ENCODE measurements around the gene JADE1. TPM values are rescaled to one million over a fixed set of nuclear protein-coding genes. Genes with fewer than 3 reads are reported as not detected.

JADE1 gene
- total and polyA plus RNA-seq, 2 of the 13 experiments (the other 11 are each of a cell fraction or from before 2014, with no cell fraction given): 5.4 to 19.3 TPM

DNA sequence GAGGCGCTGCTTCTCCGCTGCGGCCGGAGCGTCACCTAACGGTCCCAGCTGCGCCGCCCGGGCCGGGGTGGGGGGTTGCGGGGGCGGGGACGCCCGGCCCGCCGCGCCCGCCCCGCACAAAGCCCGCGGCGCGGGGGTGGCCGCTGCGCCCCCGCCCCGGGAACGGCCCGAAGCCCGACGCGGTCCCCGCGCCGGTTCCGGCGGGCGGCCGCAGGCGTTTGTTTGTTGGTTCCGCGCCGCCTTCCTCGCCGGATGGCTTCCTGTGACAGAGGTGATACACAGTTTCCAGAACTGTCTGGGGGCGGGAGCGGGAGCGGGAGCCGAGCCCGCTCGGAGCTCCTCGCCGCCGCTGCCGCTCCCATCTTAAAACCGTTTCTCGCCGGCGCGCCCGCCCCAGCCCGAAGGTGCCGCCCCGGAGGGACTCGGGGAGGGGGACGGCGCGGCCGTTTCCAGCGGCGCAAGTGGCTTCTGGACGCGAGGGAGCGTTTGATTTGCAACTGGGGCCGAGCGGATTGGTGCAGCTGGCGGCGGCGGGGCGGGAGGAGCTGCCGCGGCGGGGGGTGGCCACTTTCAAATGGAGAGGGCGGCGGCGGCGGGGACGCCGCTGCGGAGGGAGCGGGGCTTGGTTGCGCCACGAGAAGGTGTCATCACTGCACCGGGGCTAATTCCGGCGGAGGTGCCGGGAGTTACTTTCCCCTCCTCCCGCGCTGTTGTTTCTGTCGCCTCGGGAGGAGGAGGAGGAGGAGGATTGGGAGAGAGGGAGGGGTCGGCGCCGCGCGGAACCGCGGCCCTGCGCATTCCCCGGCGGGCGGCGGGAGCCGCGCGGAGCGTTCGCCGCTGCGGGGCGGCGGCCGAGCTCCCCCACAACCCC, 2.3 kb downstream of the JADE1 start (continued):
- TF ChIP-seq, protein P1, sequence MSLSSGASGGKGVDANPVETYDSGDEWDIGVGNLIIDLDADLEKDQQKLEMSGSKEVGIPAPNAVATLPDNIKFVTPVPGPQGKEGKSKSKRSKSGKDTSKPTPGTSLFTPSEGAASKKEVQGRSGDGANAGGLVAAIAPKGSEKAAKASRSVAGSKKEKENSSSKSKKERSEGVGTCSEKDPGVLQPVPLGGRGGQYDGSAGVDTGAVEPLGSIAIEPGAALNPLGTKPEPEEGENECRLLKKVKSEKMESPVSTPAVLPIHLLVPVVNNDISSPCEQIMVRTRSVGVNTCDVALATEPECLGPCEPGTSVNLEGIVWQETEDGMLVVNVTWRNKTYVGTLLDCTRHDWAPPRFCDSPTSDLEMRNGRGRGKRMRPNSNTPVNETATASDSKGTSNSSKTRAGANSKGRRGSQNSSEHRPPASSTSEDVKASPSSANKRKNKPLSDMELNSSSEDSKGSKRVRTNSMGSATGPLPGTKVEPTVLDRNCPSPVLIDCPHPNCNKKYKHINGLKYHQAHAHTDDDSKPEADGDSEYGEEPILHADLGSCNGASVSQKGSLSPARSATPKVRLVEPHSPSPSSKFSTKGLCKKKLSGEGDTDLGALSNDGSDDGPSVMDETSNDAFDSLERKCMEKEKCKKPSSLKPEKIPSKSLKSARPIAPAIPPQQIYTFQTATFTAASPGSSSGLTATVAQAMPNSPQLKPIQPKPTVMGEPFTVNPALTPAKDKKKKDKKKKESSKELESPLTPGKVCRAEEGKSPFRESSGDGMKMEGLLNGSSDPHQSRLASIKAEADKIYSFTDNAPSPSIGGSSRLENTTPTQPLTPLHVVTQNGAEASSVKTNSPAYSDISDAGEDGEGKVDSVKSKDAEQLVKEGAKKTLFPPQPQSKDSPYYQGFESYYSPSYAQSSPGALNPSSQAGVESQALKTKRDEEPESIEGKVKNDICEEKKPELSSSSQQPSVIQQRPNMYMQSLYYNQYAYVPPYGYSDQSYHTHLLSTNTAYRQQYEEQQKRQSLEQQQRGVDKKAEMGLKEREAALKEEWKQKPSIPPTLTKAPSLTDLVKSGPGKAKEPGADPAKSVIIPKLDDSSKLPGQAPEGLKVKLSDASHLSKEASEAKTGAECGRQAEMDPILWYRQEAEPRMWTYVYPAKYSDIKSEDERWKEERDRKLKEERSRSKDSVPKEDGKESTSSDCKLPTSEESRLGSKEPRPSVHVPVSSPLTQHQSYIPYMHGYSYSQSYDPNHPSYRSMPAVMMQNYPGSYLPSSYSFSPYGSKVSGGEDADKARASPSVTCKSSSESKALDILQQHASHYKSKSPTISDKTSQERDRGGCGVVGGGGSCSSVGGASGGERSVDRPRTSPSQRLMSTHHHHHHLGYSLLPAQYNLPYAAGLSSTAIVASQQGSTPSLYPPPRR (CRISPR knock-in tag; IDR thresholded peaks at IDR 0.05; ENCODE audit: borderline replicate concordance): no peak; the same call in 1 of the 2 replicates
- TF ChIP-seq POLR2A (IDR thresholded peaks at IDR 0.05; ENCODE audit: insufficient read depth in 1 of 2, low read depth in 2 of 2, low read length in 2 of 2): peak; percentile 64 to 76
- no peak for TF ChIP-seq ZNF17 (CRISPR knock-in tag; IDR thresholded peaks at IDR 0.05)
- TF ChIP-seq SOX6 (IDR thresholded peaks at IDR 0.05): no peak
- no peak for TF ChIP-seq SOX6 (CRISPR knock-in tag; IDR thresholded peaks at IDR 0.05)
- no peak for TF ChIP-seq ZKSCAN8 (CRISPR knock-in tag; IDR thresholded peaks at IDR 0.05; ENCODE audit: borderline replicate concordance)
- 0 out of 2 replicates have a peak, but pooled peaks have one; percentile 73 for TF ChIP-seq ZNF678 (CRISPR knock-in tag; IDR thresholded peaks at IDR 0.05)
- TF ChIP-seq RFX1 (IDR thresholded peaks at IDR 0.05): no peak
- TF ChIP-seq JUN (CRISPR knock-in tag; IDR thresholded peaks at IDR 0.05): no peak
- no peak; the same call in 1 of the 2 replicates for TF ChIP-seq ZFX (CRISPR knock-in tag; IDR thresholded peaks at IDR 0.05; ENCODE audit: low read depth)
- TF ChIP-seq, protein P2, sequence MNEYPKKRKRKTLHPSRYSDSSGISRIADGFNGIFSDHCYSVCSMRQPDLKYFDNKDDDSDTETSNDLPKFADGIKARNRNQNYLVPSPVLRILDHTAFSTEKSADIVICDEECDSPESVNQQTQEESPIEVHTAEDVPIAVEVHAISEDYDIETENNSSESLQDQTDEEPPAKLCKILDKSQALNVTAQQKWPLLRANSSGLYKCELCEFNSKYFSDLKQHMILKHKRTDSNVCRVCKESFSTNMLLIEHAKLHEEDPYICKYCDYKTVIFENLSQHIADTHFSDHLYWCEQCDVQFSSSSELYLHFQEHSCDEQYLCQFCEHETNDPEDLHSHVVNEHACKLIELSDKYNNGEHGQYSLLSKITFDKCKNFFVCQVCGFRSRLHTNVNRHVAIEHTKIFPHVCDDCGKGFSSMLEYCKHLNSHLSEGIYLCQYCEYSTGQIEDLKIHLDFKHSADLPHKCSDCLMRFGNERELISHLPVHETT (CRISPR knock-in tag; conservative IDR thresholded peaks at IDR 0.05): peak; percentile 77
- no peak for TF ChIP-seq ZNF672 (CRISPR knock-in tag; IDR thresholded peaks at IDR 0.05)
- peak; percentile 58; the same call in 1 of the 2 replicates for TF ChIP-seq ZNF746 (CRISPR knock-in tag; IDR thresholded peaks at IDR 0.05)
- TF ChIP-seq KLF16 (CRISPR knock-in tag; IDR thresholded peaks at IDR 0.05): peak in 1 of 2 experiments; percentile 46; a peak in 1 of 4 replicates
- TF ChIP-seq, protein P3, sequence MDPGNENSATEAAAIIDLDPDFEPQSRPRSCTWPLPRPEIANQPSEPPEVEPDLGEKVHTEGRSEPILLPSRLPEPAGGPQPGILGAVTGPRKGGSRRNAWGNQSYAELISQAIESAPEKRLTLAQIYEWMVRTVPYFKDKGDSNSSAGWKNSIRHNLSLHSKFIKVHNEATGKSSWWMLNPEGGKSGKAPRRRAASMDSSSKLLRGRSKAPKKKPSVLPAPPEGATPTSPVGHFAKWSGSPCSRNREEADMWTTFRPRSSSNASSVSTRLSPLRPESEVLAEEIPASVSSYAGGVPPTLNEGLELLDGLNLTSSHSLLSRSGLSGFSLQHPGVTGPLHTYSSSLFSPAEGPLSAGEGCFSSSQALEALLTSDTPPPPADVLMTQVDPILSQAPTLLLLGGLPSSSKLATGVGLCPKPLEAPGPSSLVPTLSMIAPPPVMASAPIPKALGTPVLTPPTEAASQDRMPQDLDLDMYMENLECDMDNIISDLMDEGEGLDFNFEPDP (CRISPR knock-in tag; conservative IDR thresholded peaks at IDR 0.05): no peak
- peak; percentile 59 for TF ChIP-seq HDAC1 (CRISPR knock-in tag; IDR thresholded peaks at IDR 0.05)
- TF ChIP-seq ZNF382 (CRISPR knock-in tag; IDR thresholded peaks at IDR 0.05; ENCODE audit: borderline replicate concordance): no peak
- TF ChIP-seq PITX1 (CRISPR knock-in tag; IDR thresholded peaks at IDR 0.05): peak; percentile 56
- TF ChIP-seq HNRNPL (IDR thresholded peaks at IDR 0.05; ENCODE audit: low read depth, low read length): 0 out of 2 replicates have a peak, but pooled peaks have one; percentile 10
- peak; percentile 83 for TF ChIP-seq RBFOX2 (IDR thresholded peaks at IDR 0.05; ENCODE audit: low read depth, low read length)
